COR-L47 (cell line): ENCODE results near the gene TMEM184A.

ENCODE experiments used
- DNase-seq: peaks from one replicate; lab custom pipeline; 2025; lab: John Stamatoyannopoulos, UW

The TMEM184A gene

GRCh38 chr7:1550846-1551155 lies 5.2 kb downstream of the TMEM184A start:
- DNase-seq = no peak

DNA sequence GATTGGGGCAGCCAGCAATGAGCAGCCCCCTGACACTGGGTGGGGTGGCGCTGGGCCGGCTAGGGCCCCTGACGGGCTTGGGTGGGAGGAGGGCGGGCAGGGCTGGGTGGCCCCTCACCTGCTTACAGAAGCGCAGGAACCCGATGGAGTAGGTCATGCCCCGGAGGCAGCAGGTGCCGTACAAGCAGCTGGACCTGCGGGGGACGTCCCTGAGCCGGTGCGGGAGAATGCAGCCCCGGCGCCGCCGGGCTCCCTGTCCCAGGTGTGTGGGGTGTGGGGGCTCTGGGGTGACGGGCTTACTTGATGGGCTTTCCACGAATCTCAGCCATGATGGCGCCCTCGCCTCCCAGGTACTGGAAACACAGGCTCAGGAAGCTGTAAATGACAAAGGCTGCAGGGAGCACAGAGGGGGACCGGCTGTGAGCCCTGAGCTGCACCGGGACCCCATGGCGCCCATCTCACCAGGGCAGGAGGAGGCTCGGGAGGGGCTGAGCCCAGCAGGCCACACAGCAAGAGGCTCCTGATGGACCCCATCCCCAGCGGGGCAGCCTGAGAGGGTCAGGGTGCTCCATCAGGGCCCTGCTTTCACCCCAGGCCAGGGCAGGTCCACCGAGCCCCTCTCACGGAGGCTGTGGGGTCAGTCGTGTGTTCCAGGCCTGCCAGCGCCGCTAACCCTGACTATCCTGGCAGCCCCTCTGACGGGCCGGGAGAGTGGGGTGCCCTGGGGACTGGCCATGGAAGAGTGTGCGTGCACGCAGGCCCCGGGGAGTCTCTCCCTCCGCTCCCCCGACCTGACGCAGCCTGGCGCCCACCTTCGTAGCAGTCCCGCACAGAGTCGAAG lies 5.8 kb downstream of the TMEM184A start:
- no peak for DNase-seq

- DNase-seq = no peak
These were observed 6.5 kb downstream of the TMEM184A start for GRCh38 chr7:1549357-1550004.

DNA sequence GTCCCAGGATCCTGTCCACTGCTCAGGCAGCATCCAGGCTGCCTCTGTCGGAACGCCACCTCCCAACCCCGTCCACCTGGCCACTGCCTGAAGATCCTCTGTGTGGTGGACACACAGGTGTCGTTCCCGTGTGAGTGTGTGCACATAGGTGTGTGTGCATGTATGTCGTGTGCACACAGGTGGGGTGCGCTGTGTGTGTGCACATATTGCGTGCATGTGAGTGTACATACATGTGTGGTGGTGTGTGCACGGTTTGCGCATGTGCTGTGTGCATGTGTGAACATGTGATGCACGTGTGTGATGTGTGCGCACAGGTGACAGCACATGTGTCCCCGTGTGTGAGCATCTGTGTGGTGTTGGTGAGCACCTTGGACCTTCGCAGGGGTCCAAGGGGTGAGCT lies 7.1 kb downstream of the TMEM184A start:
- DNase-seq = no peak

- no peak for DNase-seq
These were observed 7.6 kb downstream of the TMEM184A start for GRCh38 chr7:1548438-1548831.

GRCh38 chr7:1547777-1548437 lies 8.1 kb downstream of the TMEM184A start:
- DNase-seq = no peak

- DNase-seq = no peak
These were observed 8.9 kb downstream of the TMEM184A start for GRCh38 chr7:1546909-1547776.

- no peak for DNase-seq
These were observed 9.6 kb downstream of the TMEM184A start for GRCh38 chr7:1546274-1546908.

DNA sequence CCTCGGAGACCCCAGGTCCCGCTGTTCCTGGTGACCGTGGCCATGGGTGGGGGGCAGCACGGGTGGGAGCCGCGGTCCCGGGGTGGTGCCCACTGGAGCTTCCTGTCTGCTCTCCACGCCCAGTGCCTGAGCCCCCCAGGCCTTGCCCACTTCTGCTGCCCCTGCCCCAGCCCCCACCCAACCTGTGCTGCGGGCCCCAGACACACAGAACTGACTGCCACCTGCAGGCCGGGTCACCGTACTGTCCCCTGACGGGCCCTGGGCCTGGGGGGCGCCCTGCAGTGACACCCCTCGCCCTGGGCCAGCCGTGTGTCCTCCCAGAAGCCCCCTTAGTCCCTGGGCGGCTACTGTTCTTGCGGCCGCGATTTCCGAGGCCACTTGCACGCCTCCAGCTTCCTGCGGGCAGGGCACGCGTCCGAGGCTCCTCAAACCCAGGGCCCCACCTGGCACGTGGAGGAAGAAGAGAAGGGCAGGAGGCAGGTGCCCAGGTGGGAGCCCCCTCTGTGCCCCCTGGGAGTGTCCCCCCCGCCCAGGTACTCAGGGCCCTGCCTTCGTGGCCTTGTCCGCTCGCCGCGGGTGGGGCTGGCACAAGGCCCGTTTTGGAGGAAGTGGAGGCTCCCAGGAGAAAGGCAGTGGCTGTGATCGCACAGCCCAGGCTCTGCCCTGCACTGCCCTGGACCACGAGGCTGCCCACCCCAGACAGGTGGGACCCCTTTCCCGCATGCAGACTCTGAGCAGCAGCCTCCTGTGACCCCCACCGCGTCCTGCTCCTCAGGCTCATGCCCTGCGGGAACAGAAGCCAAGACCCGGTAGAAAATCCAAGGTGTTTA lies 10.4 kb downstream of the TMEM184A start:
- no peak for DNase-seq

- DNase-seq = no peak
These were observed 11.0 kb downstream of the TMEM184A start for GRCh38 chr7:1544896-1545416.

GRCh38 chr7:1544178-1544895 lies 11.7 kb downstream of the TMEM184A start:
- DNase-seq = no peak

GRCh38 chr7:1543826-1544177 lies 12.2 kb downstream of the TMEM184A start:
- no peak for DNase-seq

GRCh38 chr7:1542841-1543747 lies 12.9 kb downstream of the TMEM184A start:
- no peak for DNase-seq

DNA sequence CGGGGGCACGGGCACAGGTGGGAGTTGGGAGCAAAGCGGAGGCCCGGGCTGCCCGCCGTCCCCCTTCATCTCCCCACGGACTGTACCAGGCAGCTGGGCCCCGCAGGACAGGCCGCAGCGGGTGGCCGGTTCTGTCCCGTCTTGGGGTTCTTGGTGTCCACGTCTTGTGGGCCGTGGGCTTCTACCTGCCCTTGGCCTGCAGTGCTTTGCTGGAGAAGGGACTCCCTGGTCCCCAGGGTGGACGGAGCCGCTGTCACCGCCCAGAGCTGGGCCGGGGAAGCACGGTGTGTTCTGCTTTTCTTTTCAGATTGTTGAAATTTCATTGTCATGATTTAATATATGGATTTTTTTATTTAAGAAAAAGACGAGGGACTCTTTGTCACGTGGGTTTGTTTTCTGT lies 13.7 kb downstream of the TMEM184A start:
- DNase-seq = no peak

DNA sequence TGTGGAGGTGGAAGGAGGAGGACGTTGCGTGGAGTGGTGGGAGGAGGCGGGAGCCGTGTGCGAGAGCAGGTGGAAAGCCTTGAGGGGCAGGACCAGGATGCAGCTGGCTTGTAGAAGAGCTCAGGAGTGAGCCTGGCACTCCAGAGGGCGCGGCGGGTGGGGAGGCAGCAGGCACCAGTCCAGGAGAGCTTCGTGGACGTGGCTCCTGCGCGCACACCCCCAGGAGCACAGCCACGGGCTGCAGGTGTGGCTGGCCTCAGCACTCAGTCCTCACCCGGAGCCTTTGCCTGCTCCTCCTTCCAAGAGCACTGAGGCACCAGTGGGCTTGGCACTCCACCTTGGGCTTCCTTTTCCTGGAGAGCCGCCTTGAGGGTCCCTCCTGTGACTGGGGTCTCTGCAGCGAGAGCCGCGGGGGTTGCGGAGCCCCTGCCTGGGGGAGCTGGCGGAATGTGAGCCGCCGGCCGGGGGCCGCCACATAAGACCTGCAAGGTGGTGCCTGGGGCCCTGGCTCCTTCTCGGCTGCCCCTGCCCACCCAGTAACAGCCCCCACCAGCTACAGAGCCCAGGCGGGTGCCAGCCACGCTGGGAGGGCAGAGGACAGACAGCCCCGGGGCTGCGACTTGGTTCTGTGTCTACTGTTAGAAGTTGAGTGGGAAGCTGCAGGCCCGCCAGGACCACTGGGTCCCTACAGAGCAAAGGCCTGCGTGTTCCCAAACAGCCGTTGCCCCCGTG lies 14.4 kb downstream of the TMEM184A start:
- no peak for DNase-seq

- no peak for DNase-seq
These were observed 15.2 kb downstream of the TMEM184A start for GRCh38 chr7:1540776-1541271.

GRCh38 chr7:1539882-1540775 lies 15.9 kb downstream of the TMEM184A start:
- DNase-seq = no peak
